Measurements from ENCODE around the gene SLC25A3. TPM values are rescaled to one million over a fixed set of nuclear protein-coding genes. Genes with fewer than 3 reads are reported as not detected.

The SLC25A3 gene
- total and polyA plus RNA-seq, 9 of the 15 experiments (the other 6 are each of a cell fraction or from before 2014, with no cell fraction given) = 264 to 766 (median 495) TPM

DNA sequence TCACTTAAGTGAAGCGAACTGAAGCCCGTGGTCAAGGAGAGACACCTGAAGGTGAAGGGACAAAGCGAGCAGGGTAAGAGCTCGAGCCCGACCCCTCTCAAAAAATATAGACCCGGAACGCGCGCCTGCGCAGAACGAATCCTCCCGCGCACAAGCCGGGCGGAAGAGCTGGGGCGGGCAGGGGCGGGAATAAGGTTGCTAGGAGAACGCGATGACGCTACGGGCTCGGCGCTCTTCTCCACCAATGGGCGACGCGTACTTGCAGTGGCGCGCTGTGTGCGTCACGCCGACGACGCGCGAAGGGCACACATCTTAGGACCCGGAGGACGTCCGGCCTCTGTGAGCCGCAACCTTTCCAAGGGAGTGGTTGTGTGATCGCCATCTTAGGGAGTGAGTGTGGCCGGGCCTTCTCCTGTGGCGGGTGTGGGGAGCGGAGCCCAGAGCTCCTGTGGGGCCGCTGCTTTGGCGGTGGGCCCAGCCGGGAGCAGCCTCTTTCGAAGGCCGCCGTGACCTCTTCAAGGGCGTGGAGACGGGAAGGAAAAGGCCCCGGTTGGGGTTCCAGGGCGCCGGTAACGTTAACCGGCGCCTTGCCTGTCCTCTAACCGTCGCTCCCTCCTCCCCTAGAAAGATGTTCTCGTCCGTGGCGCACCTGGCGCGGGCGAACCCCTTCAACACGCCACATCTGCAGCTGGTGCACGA, at the start of gene SLC25A3 (continued):
- TF ChIP-seq ZNF79 (CRISPR knock-in tag; IDR thresholded peaks at IDR 0.05; ENCODE audit: low read depth) (no peak), PHF8 (IDR thresholded peaks at IDR 0.05; ENCODE audit: borderline replicate concordance, low read length) (peak; percentile 98), ZNF133 (CRISPR knock-in tag; IDR thresholded peaks at IDR 0.05) (no peak), NFE2 (IDR thresholded peaks at IDR 0.05; ENCODE audit: low read depth) (0 out of 2 replicates have a peak, but pooled peaks have one; percentile 7), L3MBTL2 (IDR thresholded peaks at IDR 0.05) (no peak), HDAC2 (IDR thresholded peaks at IDR 0.05) (no peak), ZFP1 (CRISPR knock-in tag; IDR thresholded peaks at IDR 0.05) (peak; percentile 40; the same call in 1 of the 2 replicates), NFIC (IDR thresholded peaks at IDR 0.05) (peak; percentile 55), SP1 (CRISPR knock-in tag; IDR thresholded peaks at IDR 0.05) (peak; percentile 14; the same call in 1 of the 2 replicates), KDM4B (IDR thresholded peaks at IDR 0.05; ENCODE audit: borderline replicate concordance in 2 of 2, low read depth in 1 of 2) (no peak), E2F4 (CRISPR knock-in tag; IDR thresholded peaks at IDR 0.05; ENCODE audit: low read depth) (peak; percentile 73; the same call in 1 of the 2 replicates), SMARCC2 (IDR thresholded peaks at IDR 0.05; ENCODE audit: low read depth) (no peak), BDP1 (IDR thresholded peaks at IDR 0.05; ENCODE audit: insufficient read depth, insufficient read length) (no peak), SIN3A (IDR thresholded peaks at IDR 0.05; ENCODE audit: borderline replicate concordance in 2 of 2, control insufficient read depth in 1 of 2, low read depth in 2 of 2, low read length in 2 of 2) (peak in 1 of 2 experiments; percentile 89; a peak in 2 of 4 replicates), POLR2AphosphoS2 (IDR thresholded peaks at IDR 0.05; ENCODE audit: low read length) (peak; percentile 79; the same call in 1 of the 2 replicates), BRF1 (IDR thresholded peaks at IDR 0.05; ENCODE audit: borderline replicate concordance, extremely low read depth, insufficient read length) (no peak), HNRNPUL1 (IDR thresholded peaks at IDR 0.05; ENCODE audit: low read length) (no peak), TBP (optimal IDR thresholded peaks at IDR 0.05; ENCODE audit: low read depth, low read length) (peak; percentile 98), ELF2 (CRISPR knock-in tag; IDR thresholded peaks at IDR 0.05) (0 out of 2 replicates have a peak, but pooled peaks have one; percentile 13), DNMT1 (IDR thresholded peaks at IDR 0.05) (no peak), CGGBP1 (CRISPR knock-in tag; IDR thresholded peaks at IDR 0.05) (0 out of 2 replicates have a peak, but pooled peaks have one; percentile 62), TRIM28 (IDR thresholded peaks at IDR 0.05) (no peak), ARID1B (IDR thresholded peaks at IDR 0.05) (no peak)
- TF ChIP-seq, protein P1, sequence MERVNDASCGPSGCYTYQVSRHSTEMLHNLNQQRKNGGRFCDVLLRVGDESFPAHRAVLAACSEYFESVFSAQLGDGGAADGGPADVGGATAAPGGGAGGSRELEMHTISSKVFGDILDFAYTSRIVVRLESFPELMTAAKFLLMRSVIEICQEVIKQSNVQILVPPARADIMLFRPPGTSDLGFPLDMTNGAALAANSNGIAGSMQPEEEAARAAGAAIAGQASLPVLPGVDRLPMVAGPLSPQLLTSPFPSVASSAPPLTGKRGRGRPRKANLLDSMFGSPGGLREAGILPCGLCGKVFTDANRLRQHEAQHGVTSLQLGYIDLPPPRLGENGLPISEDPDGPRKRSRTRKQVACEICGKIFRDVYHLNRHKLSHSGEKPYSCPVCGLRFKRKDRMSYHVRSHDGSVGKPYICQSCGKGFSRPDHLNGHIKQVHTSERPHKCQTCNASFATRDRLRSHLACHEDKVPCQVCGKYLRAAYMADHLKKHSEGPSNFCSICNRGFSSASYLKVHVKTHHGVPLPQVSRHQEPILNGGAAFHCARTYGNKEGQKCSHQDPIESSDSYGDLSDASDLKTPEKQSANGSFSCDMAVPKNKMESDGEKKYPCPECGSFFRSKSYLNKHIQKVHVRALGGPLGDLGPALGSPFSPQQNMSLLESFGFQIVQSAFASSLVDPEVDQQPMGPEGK (CRISPR knock-in tag; IDR thresholded peaks at IDR 0.05; ENCODE audit: borderline replicate concordance) = no peak
- TF ChIP-seq, protein P2, sequence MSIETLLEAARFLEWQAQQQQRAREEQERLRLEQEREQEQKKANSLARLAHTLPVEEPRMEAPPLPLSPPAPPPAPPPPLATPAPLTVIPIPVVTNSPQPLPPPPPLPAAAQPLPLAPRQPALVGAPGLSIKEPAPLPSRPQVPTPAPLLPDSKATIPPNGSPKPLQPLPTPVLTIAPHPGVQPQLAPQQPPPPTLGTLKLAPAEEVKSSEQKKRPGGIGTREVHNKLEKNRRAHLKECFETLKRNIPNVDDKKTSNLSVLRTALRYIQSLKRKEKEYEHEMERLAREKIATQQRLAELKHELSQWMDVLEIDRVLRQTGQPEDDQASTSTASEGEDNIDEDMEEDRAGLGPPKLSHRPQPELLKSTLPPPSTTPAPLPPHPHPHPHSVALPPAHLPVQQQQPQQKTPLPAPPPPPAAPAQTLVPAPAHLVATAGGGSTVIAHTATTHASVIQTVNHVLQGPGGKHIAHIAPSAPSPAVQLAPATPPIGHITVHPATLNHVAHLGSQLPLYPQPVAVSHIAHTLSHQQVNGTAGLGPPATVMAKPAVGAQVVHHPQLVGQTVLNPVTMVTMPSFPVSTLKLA (conservative IDR thresholded peaks at IDR 0.05) = peak; percentile 68 to 76

Measured in K562 (cell line).